ENCODE measurements around the gene PDE11A.

- TF ChIP-seq TAF1 (IDR thresholded peaks at IDR 0.05; ENCODE audit: low read depth, low read length) (no peak), EZH2 (IDR thresholded peaks at IDR 0.05; ENCODE audit: low read depth, low read length, severe bottlenecking) (no peak), CHD2 (IDR thresholded peaks at IDR 0.05; ENCODE audit: low read length) (no peak), POLR2AphosphoS5 (IDR thresholded peaks at IDR 0.05; ENCODE audit: low read depth, low read length) (no peak), EP300 (IDR thresholded peaks at IDR 0.05; ENCODE audit: borderline replicate concordance in 1 of 2, low read depth in 2 of 2, low read length in 2 of 2) (no peak), CTCF (IDR thresholded peaks at IDR 0.05; ENCODE audit: control extremely low read depth in 1 of 3, insufficient read depth in 1 of 3, low read depth in 1 of 3, low read length in 3 of 3) (no peak), RFX5 (IDR thresholded peaks at IDR 0.05; ENCODE audit: borderline replicate concordance, low read depth, low read length) (no peak), BRCA1 (IDR thresholded peaks at IDR 0.05; ENCODE audit: low read depth, low read length) (no peak)
Observed at GRCh38 chr2:178106053-178106452, 33.5 kb upstream of the PDE11A start.

Data from H1 (cell line).